Sigmoid colon (tissue), 7 donors: ENCODE results near the gene PHACTR3. TPM values are rescaled to one million over a fixed set of nuclear protein-coding genes. Genes with fewer than 3 reads are reported as not detected.

Source experiments
- DNase-seq: peaks from one replicate; pipeline ENCODE4 v3.0.0-alpha.2; 2019
- H3K27ac ChIP-seq, 4 donors: fragments of 200-600 bp; sonication (generic); one replicate each; pipeline ENCODE4 v1.5.1; 2016 to 2019; ENCODE audit warnings: mild to moderate bottlenecking in 1 of 4
- H3K27me3 ChIP-seq, 3 donors: fragments of 200-600 bp; sonication (generic); one replicate each; pipeline ENCODE4 v1.5.1; 2019; ENCODE audit warnings: mild to moderate bottlenecking in 1 of 3
- H3K36me3 ChIP-seq, 4 donors: fragments of 200-600 bp; sonication (generic); one replicate each; pipeline ENCODE4 v1.5.1; 2016 to 2019
- H3K4me1 ChIP-seq, 4 donors: fragments of 200-600 bp; sonication (generic); one replicate each; pipeline ENCODE4 v1.5.1; 2017 to 2019
- H3K4me3 ChIP-seq, 4 donors: fragments of 200-600 bp; sonication (generic); one replicate each; pipeline ENCODE4 v1.5.1; 2017 to 2019; ENCODE audit warnings: mild to moderate bottlenecking in 2 of 4, moderate library complexity in 1 of 4
- H3K9me3 ChIP-seq, 4 donors: fragments of 200-600 bp in 3 of 4; sonication (generic) in 3 of 4; one replicate each; pipeline versions ENCODE4 v1.5.1 to v1.6.1; 2013 to 2019
- EP300 ChIP-seq, 4 donors: sonication (generic); formaldehyde crosslinking; IDR thresholded peaks; one replicate each; pipeline ENCODE4 v1.6.1; 2017; ENCODE audit warnings: antibody characterized with exemption in 4 of 4
- POLR2A ChIP-seq, 2 donors: fragments of 450-650 bp; IDR thresholded peaks; one replicate each; pipeline ENCODE4 v1.6.1; 2016; ENCODE audit warnings: antibody characterized with exemption in 2 of 2, mild to moderate bottlenecking in 2 of 2, moderate library complexity in 2 of 2
- POLR2AphosphoS5 ChIP-seq, 4 donors: sonication (generic); formaldehyde crosslinking; IDR thresholded peaks; one replicate each; pipeline ENCODE4 v1.6.1; 2017; ENCODE audit warnings: antibody characterized with exemption in 4 of 4
- WGBS, 2 donors: extraction: QIAGEN DNeasy Blood & Tissue Kit; methylation state at CpG; one replicate each; pipeline ENCODE4 v1.1.7; 2013; 5-methylcytosine and 5-hydroxymethylcytosine counted together
- intact Hi-C: fragments of 100-400 bp; cut with DNase I; formaldehyde crosslinking; loops from one replicate; pipeline ENCODE4 v1.15.1; 2023
- polyA plus RNA-seq, 3 donors: library from polyadenylated mRNA; stranded (reverse); fragments of 200-250 nt; gene quantifications; one replicate each; pipeline ENCODE4 v1.2.3, GENCODE V29; 2013
- total RNA-seq, 4 donors: library from RNA; depleted of rRNA; stranded (reverse); fragments of >200 nt; gene quantifications; one replicate each; pipeline ENCODE4 v1.1.0, GENCODE V29; 2016
- TF ChIP-seq, protein P1 (sequence below), 4 experiments: fragments of 450-650 bp in 3 of 4; fragments of 200-600 bp in 1 of 4; IDR thresholded peaks; one replicate each; pipeline ENCODE4 v1.5.1; 2016 to 2019; ENCODE audit warnings: antibody characterized with exemption in 4 of 4, mild to moderate bottlenecking in 3 of 4, moderate library complexity in 2 of 4
- donor health status: healthy with polysubstance abuse.
- donor health status: Bipolar disorder and iron deficiency.
- donor health status: healthy.

Gene PHACTR3
- total and polyA plus RNA-seq, 7 donors, result under 0.01 to 1.5 (median 0.81) TPM

DNA sequence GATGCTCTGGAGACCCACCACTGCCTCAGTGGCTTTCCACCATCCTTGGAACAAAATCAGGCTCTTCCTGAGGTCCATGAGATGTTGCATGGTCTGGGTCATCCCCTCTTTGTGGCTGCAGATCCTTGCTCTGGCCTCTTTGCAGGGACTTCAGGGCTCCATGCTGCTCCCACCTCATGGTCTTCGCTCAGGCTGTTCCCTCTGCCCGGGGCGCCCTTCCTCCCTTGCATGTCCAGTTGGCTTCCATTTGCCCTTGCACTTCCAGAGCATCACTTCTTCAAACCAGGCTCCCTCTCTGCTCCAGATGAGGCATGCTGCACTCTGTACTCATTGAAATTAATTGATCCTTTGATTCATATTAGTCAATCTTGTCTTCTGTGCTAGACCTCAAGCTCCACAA is 4.4 kb upstream of the PHACTR3 start:
- Histone ChIP-seq H3K36me3 (no peaks in the 10 kb centered on the region), H3K27ac (no peak overlapping the region), H3K9me3 (no peaks in the 10 kb centered on the region), H3K4me3 (no peak overlapping the region), H3K27me3 (peaks cover 9 to 60% (median 23%) of the 10 kb centered on the region in 3 donors), H3K4me1 (peaks cover 0 to 11% (median 7%) of the 10 kb centered on the region in 4 donors)
- TF ChIP-seq EP300 (IDR thresholded peaks at IDR 0.05) (no peak), POLR2AphosphoS5 (IDR thresholded peaks at IDR 0.05) (no peak), POLR2A (IDR thresholded peaks at IDR 0.05) (no peak)
- TF ChIP-seq, protein P1, sequence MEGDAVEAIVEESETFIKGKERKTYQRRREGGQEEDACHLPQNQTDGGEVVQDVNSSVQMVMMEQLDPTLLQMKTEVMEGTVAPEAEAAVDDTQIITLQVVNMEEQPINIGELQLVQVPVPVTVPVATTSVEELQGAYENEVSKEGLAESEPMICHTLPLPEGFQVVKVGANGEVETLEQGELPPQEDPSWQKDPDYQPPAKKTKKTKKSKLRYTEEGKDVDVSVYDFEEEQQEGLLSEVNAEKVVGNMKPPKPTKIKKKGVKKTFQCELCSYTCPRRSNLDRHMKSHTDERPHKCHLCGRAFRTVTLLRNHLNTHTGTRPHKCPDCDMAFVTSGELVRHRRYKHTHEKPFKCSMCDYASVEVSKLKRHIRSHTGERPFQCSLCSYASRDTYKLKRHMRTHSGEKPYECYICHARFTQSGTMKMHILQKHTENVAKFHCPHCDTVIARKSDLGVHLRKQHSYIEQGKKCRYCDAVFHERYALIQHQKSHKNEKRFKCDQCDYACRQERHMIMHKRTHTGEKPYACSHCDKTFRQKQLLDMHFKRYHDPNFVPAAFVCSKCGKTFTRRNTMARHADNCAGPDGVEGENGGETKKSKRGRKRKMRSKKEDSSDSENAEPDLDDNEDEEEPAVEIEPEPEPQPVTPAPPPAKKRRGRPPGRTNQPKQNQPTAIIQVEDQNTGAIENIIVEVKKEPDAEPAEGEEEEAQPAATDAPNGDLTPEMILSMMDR (IDR thresholded peaks at IDR 0.05), result no peak
- intact Hi-C loops, result loop anchor here (2.0 kb wide), 1 partner anchor 151 kb away; no protein-coding TSS in a partner anchor
- DNase-seq, result no peak
- 87 to 93% methylated on average over 3 of the region's 3 CpGs for WGBS, 2 donors

DNA sequence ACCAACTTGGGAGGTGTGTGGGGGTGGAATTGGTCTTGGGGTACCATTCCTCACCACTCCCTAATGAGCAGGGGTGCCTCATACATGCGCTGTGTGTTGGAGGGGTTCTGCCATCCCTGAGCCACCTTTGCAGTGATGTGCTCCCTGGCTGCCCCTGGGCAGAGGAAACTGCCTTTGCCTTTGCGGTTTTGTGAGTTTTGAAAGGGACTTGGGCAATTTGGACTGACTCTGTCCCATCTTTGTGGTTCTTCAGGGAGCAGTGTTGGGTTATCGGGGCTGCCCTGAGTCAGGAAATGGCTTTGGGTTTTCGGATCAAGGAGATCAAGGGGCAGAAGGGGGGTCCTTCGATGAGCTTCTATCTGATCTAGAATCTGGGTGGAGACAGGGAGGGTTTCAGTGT is 3.9 kb upstream of the PHACTR3 start:
- peaks cover 15 to 65% (median 29%) of the 10 kb centered on the region in 3 donors for H3K27me3 ChIP-seq
- H3K9me3 ChIP-seq, result no peaks in the 10 kb centered on the region
- H3K36me3 ChIP-seq, result no peaks in the 10 kb centered on the region
- 81 to 82% methylated on average over 5 of the region's 5 CpGs for WGBS, 2 donors
- no peak overlapping the region for H3K27ac ChIP-seq
- intact Hi-C loops, result no loop called here
- no peak for DNase-seq
- no peak overlapping the region for H3K4me3 ChIP-seq
- no peak for TF ChIP-seq POLR2A (IDR thresholded peaks at IDR 0.05)
- TF ChIP-seq, protein P1 (IDR thresholded peaks at IDR 0.05), result no peak
- TF ChIP-seq EP300 (IDR thresholded peaks at IDR 0.05), result no peak
- no peak for TF ChIP-seq POLR2AphosphoS5 (IDR thresholded peaks at IDR 0.05)
- H3K4me1 ChIP-seq, result peaks cover 0 to 17% (median 12%) of the 10 kb centered on the region in 4 donors

DNA sequence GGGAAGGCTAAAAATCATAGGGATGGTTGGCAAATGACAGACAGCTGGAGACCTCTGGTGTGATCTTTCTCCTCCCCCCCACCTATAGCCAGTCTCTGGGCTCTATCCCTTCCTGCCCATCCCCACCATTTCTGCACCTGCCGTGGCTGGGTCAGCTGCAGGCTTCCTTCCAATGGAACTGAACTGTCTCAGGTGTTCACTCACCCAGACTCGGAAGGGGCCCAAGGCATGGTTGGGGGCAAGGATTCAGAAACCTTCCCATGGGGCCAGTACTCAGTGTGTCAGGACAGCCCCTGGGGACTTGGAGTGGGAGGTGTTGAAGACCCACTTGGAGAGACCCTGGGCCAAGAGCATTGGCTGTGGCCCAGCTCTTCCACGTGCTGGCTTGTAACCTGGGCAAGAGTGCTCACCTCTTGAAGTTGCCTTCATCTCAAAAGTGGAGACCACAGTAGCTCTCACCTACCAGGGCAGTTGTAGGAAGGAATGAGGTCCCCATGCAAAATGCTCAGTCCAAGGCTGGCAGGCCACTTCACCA is 1.7 kb upstream of the PHACTR3 start:
- H3K36me3 ChIP-seq, result no peaks in the 10 kb centered on the region
- intact Hi-C loops, result no loop called here
- no peak overlapping the region for H3K27ac ChIP-seq
- H3K4me3 ChIP-seq, result no peak overlapping the region
- peaks cover 0 to 18% (median 13%) of the 10 kb centered on the region in 4 donors for H3K4me1 ChIP-seq
- WGBS, 2 donors, result 65 to 76% methylated on average over 3 of the region's 3 CpGs
- TF ChIP-seq POLR2AphosphoS5 (IDR thresholded peaks at IDR 0.05) (no peak), EP300 (IDR thresholded peaks at IDR 0.05) (no peak), POLR2A (IDR thresholded peaks at IDR 0.05) (no peak)
- TF ChIP-seq, protein P1 (IDR thresholded peaks at IDR 0.05), result no peak
- H3K27me3 ChIP-seq, result peaks cover 15 to 86% (median 30%) of the 10 kb centered on the region in 3 donors
- no peak for DNase-seq
- H3K9me3 ChIP-seq, result no peaks in the 10 kb centered on the region

DNA sequence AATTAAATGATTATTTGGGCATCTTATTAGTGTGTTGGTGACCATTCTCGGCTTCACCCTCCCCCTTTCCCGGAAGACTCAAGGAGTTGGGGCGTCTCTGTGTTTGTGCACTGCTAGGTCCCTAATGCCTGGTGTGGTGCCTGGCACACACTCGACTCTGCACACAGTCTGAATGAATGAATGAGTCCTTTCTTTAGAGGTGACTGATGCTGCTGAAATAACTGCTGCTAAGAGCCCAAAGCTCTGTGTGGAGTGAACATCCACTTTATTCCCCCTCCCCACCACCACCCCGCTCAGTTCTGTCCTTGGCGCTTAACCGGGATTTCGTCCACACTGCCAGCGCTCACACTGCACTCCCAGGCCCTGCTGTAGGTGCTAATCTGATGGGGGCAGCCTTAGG is 1.2 kb upstream of the PHACTR3 start:
- Histone ChIP-seq H3K36me3 (no peaks in the 10 kb centered on the region), H3K27me3 (peaks cover 15 to 86% (median 31%) of the 10 kb centered on the region in 3 donors), H3K4me3 (no peak overlapping the region), H3K9me3 (no peaks in the 10 kb centered on the region), H3K4me1 (peaks cover 0 to 18% (median 13%) of the 10 kb centered on the region in 4 donors), H3K27ac (no peak overlapping the region)
- intact Hi-C loops, result no loop called here
- no peak for DNase-seq
- WGBS, 2 donors, result 66 to 67% methylated on average over 9 of the region's 9 CpGs
- TF ChIP-seq, protein P1 (IDR thresholded peaks at IDR 0.05), result no peak
- TF ChIP-seq POLR2A (IDR thresholded peaks at IDR 0.05) (no peak), EP300 (IDR thresholded peaks at IDR 0.05) (no peak), POLR2AphosphoS5 (IDR thresholded peaks at IDR 0.05) (no peak)
